ENCODE measurements around the gene DCBLD1. TPM values are rescaled to one million over a fixed set of nuclear protein-coding genes. Genes with fewer than 3 reads are reported as not detected.

DCBLD1 gene
- total RNA-seq, 1 donor from 2014 or later = 11.7 TPM

GRCh38 chr6:117558818-117559217 lies 76.3 kb downstream of the DCBLD1 start:
- no peak for DNase-seq (ENCODE audit: low spot score)

DNA sequence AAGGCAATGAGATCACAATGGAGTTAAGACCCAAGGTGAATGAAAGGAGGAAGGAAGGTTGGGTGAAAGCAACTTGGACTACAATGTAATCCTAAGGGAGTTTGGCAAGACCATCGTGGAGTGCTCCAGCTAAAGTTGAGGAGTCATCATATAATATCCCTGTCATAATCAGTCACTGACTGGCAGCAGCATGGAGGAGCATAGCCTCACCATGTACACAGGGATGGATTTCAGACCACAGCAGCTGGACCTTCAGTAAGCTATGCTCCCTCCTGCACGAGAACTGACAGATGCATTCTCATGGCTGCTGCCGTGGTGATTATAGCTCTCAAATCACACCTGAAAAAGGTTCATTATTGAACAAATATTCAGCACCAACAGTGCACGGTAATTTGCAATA lies 76.8 kb downstream of the DCBLD1 start:
- DNase-seq (ENCODE audit: low spot score) = no peak

GRCh38 chr6:117561128-117561527 lies 78.7 kb downstream of the DCBLD1 start:
- DNase-seq (ENCODE audit: low spot score) = no peak

GRCh38 chr6:117564681-117565080 lies 82.2 kb downstream of the DCBLD1 start:
- no peak for DNase-seq (ENCODE audit: low spot score)

- DNase-seq (ENCODE audit: low spot score) = no peak
These were observed 85.8 kb downstream of the DCBLD1 start for GRCh38 chr6:117568247-117568646.

GRCh38 chr6:117568831-117569410 lies 86.4 kb downstream of the DCBLD1 start:
- no peak for DNase-seq (ENCODE audit: low spot score)

- DNase-seq (ENCODE audit: low spot score) = no peak
These were observed 90.7 kb downstream of the DCBLD1 start for GRCh38 chr6:117573006-117573680.

DNA sequence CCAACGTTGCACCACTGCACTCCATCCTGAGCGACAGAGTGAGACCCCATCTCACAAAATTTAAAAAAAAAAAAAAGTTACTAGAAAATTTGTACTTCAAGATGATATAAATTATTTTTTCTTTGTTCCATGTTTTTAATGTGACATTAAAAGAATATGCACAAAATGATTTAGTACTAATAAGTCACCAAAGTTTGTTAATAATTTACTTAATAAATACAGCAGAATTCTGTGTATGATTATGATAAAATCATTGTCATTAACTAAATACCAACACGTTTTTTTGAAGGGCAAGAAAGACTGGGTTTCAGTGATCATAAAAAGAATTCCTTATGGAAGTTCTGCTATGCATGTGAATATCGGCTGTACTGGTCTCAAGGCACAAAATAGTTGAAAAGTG lies 91.7 kb downstream of the DCBLD1 start:
- DNase-seq (ENCODE audit: low spot score) = no peak

DNA sequence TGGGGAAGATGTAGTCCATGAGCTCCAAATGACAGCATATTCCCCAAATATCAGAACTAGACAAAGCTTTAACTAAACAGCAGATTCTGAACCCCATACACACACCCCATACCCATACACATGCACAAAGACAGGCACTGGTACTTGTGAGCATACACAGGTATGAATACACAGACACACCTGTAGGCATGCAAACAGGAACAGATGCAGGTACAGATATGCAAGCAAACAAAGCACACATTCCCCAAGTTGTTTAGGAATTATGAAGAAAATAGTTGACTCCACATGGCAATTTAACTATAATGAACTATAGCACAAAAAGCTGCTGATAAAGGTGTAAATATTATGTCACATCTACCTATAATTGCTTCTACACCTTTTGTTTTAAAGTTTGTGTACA lies 103.2 kb downstream of the DCBLD1 start:
- no peak for DNase-seq (ENCODE audit: low spot score)

DNA sequence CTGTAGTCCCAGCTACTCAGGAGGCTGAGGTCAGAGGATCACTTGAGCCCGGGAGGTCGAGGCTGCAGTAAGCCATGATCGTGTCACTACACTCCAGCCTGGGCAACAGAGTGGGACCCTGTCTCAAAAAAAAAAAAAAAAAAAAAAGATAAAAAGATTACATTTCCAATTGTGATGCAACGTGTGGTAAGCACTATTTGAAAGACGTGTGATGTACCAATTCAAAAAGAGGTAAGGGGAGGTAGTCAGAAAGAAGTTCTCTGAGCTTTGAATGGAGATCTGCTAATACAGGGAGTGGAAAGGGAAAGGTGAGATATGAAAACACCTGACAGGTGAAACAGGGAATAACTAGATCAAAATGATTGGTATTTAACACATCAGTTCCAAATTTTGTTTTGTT lies 108.0 kb downstream of the DCBLD1 start:
- DNase-seq (ENCODE audit: low spot score) = no peak

DNA sequence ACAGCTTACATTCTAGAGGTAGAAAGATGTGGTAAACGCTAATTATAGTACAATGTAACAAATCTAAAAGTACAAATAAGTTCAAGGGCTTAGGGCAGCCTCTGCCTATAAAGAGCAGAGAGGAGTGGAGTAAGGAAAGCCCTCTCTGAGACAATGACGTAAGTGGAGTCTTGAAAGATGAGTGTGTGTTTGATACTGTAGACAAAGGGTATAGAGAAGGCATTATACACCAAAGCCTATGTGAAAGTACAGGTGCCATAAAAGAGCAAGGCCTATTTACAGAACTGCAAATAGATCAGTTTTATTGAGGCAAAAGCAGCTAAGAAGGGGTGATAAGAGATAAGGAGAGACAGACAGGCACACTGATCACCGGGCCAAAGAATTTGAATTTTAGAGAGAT lies 108.9 kb downstream of the DCBLD1 start:
- no peak for DNase-seq (ENCODE audit: low spot score)

- no peak for DNase-seq (ENCODE audit: low spot score)
These were observed 110.7 kb downstream of the DCBLD1 start for GRCh38 chr6:117592983-117593759.

GRCh38 chr6:117595099-117595923 lies 112.8 kb downstream of the DCBLD1 start:
- no peak for DNase-seq (ENCODE audit: low spot score)

DNA sequence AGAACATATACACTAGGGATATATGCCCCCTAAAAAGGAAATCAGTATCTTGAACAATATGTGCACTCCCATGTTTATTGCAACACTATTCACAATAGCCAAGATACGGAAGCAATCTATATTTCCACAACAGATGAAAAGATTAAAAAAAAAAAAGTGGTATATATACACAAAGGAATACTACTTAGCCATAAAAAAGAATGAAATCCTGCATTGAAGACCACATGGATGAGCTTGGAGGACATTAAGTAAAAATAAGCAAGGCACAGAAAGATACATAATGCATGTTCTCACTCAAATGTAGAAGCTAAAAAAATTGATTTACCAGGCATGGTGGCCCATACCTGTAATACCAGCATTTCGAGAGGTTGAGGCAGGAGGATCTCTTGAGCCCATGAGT lies 115.3 kb downstream of the DCBLD1 start:
- no peak for DNase-seq (ENCODE audit: low spot score)

Other genes with a start within 250 kb of the DCBLD1 start
- gene VGLL2, start 217.1 kb upstream of the DCBLD1 start, total RNA-seq = not detected
- gene ROS1, start 56.7 kb upstream of the DCBLD1 start, total RNA-seq = 0.12 TPM
- 20.9 TPM for gene GOPC, start 119.8 kb downstream of the DCBLD1 start, total RNA-seq
- 26.5 TPM for gene NUS1, start 192.8 kb downstream of the DCBLD1 start, total RNA-seq